ENCODE data around the gene COL4A2.

COL4A2 gene

GRCh38 chr13:110402299-110403069 is 95.4 kb downstream of the COL4A2 start:
- DNase-seq (ENCODE audit: low spot score): no peak

- DNase-seq (ENCODE audit: low spot score): no peak
These were observed 96.2 kb downstream of the COL4A2 start for GRCh38 chr13:110403315-110403714.

- no peak for DNase-seq (ENCODE audit: low spot score)
These were observed 96.6 kb downstream of the COL4A2 start for GRCh38 chr13:110403721-110404120.

GRCh38 chr13:110404321-110404720 is 97.2 kb downstream of the COL4A2 start:
- DNase-seq (ENCODE audit: low spot score): no peak

- peak; percentile 56 for DNase-seq (ENCODE audit: low spot score)
These were observed 98.7 kb downstream of the COL4A2 start for GRCh38 chr13:110405597-110406450.

GRCh38 chr13:110407021-110407420 is 99.9 kb downstream of the COL4A2 start:
- DNase-seq (ENCODE audit: low spot score): no peak

- DNase-seq (ENCODE audit: low spot score): no peak
These were observed 100.4 kb downstream of the COL4A2 start for GRCh38 chr13:110407531-110407930.

- DNase-seq (ENCODE audit: low spot score): no peak
These were observed 101.2 kb downstream of the COL4A2 start for GRCh38 chr13:110408286-110408685.

GRCh38 chr13:110409581-110409992 is 102.5 kb downstream of the COL4A2 start:
- peak; percentile 80 for DNase-seq (ENCODE audit: low spot score)

- DNase-seq (ENCODE audit: low spot score): no peak
These were observed 102.9 kb downstream of the COL4A2 start for GRCh38 chr13:110410000-110410399.

- DNase-seq (ENCODE audit: low spot score): no peak
These were observed 104.0 kb downstream of the COL4A2 start for GRCh38 chr13:110410936-110411687.

GRCh38 chr13:110411688-110412059 is 104.6 kb downstream of the COL4A2 start:
- DNase-seq (ENCODE audit: low spot score): no peak

- peak; percentile 93 for DNase-seq (ENCODE audit: low spot score)
These were observed 105.2 kb downstream of the COL4A2 start for GRCh38 chr13:110412132-110412914.

- no peak for DNase-seq (ENCODE audit: low spot score)
These were observed 106.1 kb downstream of the COL4A2 start for GRCh38 chr13:110413016-110413675.

- no peak for DNase-seq (ENCODE audit: low spot score)
These were observed 106.6 kb downstream of the COL4A2 start for GRCh38 chr13:110413676-110414040.

GRCh38 chr13:110414283-110414682 is 107.2 kb downstream of the COL4A2 start:
- no peak for DNase-seq (ENCODE audit: low spot score)

- DNase-seq (ENCODE audit: low spot score): no peak
These were observed 107.8 kb downstream of the COL4A2 start for GRCh38 chr13:110414931-110415330.

- no peak for DNase-seq (ENCODE audit: low spot score)
These were observed 108.6 kb downstream of the COL4A2 start for GRCh38 chr13:110415669-110416068.

GRCh38 chr13:110416131-110417025 is 109.3 kb downstream of the COL4A2 start:
- DNase-seq (ENCODE audit: low spot score): no peak

- no peak for DNase-seq (ENCODE audit: low spot score)
These were observed 111.9 kb downstream of the COL4A2 start for GRCh38 chr13:110418944-110419343.

All from hepatic stellate cell (primary cell).